SKM-1 (cell line): Measurements from ENCODE around the gene ENPP5.
A peak's percentile ranks its signal among the peaks of the same experiment; 100 is the strongest.
"Not testable (repeated sequence)": the region's sequence is repeated elsewhere in the genome, so short reads cannot be mapped to it uniquely, and the experiment has no call there.

ENCODE experiments used
- DNase-seq: peaks from one replicate; lab custom pipeline; 2025; ENCODE audit not compliant: unreplicated experiment; lab: John Stamatoyannopoulos, UW

The ENPP5 gene

GRCh38 chr6:46175976-46176375 lies 5.2 kb upstream of the ENPP5 start:
- DNase-seq: no peak

GRCh38 chr6:46175446-46175845 lies 4.7 kb upstream of the ENPP5 start:
- no peak for DNase-seq

GRCh38 chr6:46174904-46175303 lies 4.1 kb upstream of the ENPP5 start:
- DNase-seq: no peak

GRCh38 chr6:46172176-46172575 lies 1.4 kb upstream of the ENPP5 start:
- DNase-seq: no peak

- DNase-seq: no peak
Observed at GRCh38 chr6:46160102-46160501, 10.7 kb downstream of the ENPP5 start.

- DNase-seq: no peak
Observed at GRCh38 chr6:46159229-46159628, 11.6 kb downstream of the ENPP5 start.

GRCh38 chr6:46156701-46157100 lies 14.1 kb downstream of the ENPP5 start:
- no peak for DNase-seq

GRCh38 chr6:46149066-46149465 lies 21.7 kb downstream of the ENPP5 start:
- not testable (repeated sequence) for DNase-seq

- no peak for DNase-seq
Observed at GRCh38 chr6:46144270-46144669, 26.5 kb downstream of the ENPP5 start.

GRCh38 chr6:46138281-46138680 lies 32.5 kb downstream of the ENPP5 start:
- no peak for DNase-seq

GRCh38 chr6:46137387-46137786 lies 33.4 kb downstream of the ENPP5 start:
- no peak for DNase-seq

- DNase-seq: no peak
Observed at GRCh38 chr6:46136831-46137230, 33.9 kb downstream of the ENPP5 start.

GRCh38 chr6:46135176-46135575 lies 35.6 kb downstream of the ENPP5 start:
- DNase-seq: no peak

GRCh38 chr6:46134216-46134615 lies 36.6 kb downstream of the ENPP5 start:
- DNase-seq: no peak

GRCh38 chr6:46131291-46131690 lies 39.5 kb downstream of the ENPP5 start:
- not testable (repeated sequence) for DNase-seq

GRCh38 chr6:46130666-46131065 lies 40.1 kb downstream of the ENPP5 start:
- no peak for DNase-seq

GRCh38 chr6:46129629-46130511 lies 40.9 kb downstream of the ENPP5 start, which contains the start of gene ENPP4:
TSS of gene ENPP4 (plus strand) at chr6:46129989. CDS start at chr6:46139584, 9,595 bp downstream.
- peak; percentile 82 for DNase-seq

GRCh38 chr6:46129291-46129628 lies 41.5 kb downstream of the ENPP5 start:
- no peak for DNase-seq

- no peak for DNase-seq
Observed at GRCh38 chr6:46128476-46128875, 42.3 kb downstream of the ENPP5 start.

- DNase-seq: not testable (repeated sequence)
Observed at GRCh38 chr6:46119679-46120078, 51.1 kb downstream of the ENPP5 start.

- DNase-seq: no peak
Observed at GRCh38 chr6:46118836-46119235, 51.9 kb downstream of the ENPP5 start.

GRCh38 chr6:46118157-46118556 lies 52.6 kb downstream of the ENPP5 start:
- no peak for DNase-seq

GRCh38 chr6:46116289-46116688 lies 54.5 kb downstream of the ENPP5 start:
- DNase-seq: no peak
